ENCODE measurements around the gene TMEM91.

- no peak for TF ChIP-seq CTCF (conservative IDR thresholded peaks at IDR 0.05; ENCODE audit: low read depth, low read length)
- no peak for TF ChIP-seq FOS (IDR thresholded peaks at IDR 0.05; ENCODE audit: low read depth, low read length)
- TF ChIP-seq NFE2L2 (IDR thresholded peaks at IDR 0.05; ENCODE audit: low read depth, low read length) = no peak
These were observed 49.2 kb upstream of the TMEM91 start for GRCh38 chr19:41327076-41327575.
